Psoas muscle (tissue), 8 donors: ENCODE data around the gene ARF5. TPM values are rescaled to one million over a fixed set of nuclear protein-coding genes. Genes with fewer than 3 reads are reported as not detected.
"Not testable (repeated sequence)": the region's sequence is repeated elsewhere in the genome, so short reads cannot be mapped to it uniquely, and the experiment has no call there.

Source experiments
- ATAC-seq, 4 donors: fragments of 200-7000 bp; cut with Tn5 transposase; one replicate each; pipeline ENCODE4 v1.9.1; 2020; ENCODE audit warnings: moderate library complexity in 3 of 4, mild to moderate bottlenecking in 2 of 4
- DNase-seq, 2 donors: peaks; one replicate each; pipeline ENCODE4 v3.0.0-alpha.2; 2020
- H3K27ac ChIP-seq: fragments of 200-600 bp; one replicate; pipeline ENCODE4 v1.8.0; 2022
- H3K27me3 ChIP-seq, 3 donors: fragments of 200-600 bp in 1 of 3; one replicate each; pipeline versions ENCODE4 v1.6.1 to v1.8.0; 2013 to 2022; ENCODE audit warnings: low read length in 2 of 3, mild to moderate bottlenecking in 2 of 3, moderate library complexity in 1 of 3; ENCODE audit not compliant: insufficient read depth in 3 of 3
- H3K36me3 ChIP-seq, 2 donors: fragments of 200-600 bp in 1 of 2; one replicate each; pipeline versions ENCODE4 v1.6.1 to v1.8.0; 2013 to 2022; ENCODE audit warnings: low read depth in 1 of 2, mild to moderate bottlenecking in 1 of 2, moderate library complexity in 1 of 2; ENCODE audit not compliant: insufficient read depth in 1 of 2
- H3K4me1 ChIP-seq: fragments of 200-600 bp; one replicate; pipeline ENCODE4 v1.8.0; 2022
- H3K4me3 ChIP-seq: fragments of 200-600 bp; one replicate; pipeline ENCODE4 v1.8.0; 2022; ENCODE audit warnings: mild to moderate bottlenecking
- H3K9me3 ChIP-seq: fragments of 200-600 bp; one replicate; pipeline ENCODE4 v1.8.0; 2022
- WGBS, 3 donors: extraction: QIAGEN DNeasy Blood & Tissue Kit; methylation state at CpG; one replicate each; pipeline versions ENCODE4 v1.1.6 to v1.1.7; 2013; 5-methylcytosine and 5-hydroxymethylcytosine counted together
- intact Hi-C, 2 donors: fragments of 100-400 bp; cut with DNase I; formaldehyde crosslinking; loops; one replicate each; pipeline versions ENCODE4 v1.11.0 to v1.14.2; 2022
- long read RNA-seq, 2 donors: library from polyadenylated mRNA; unstranded; transcript quantifications; one replicate each; pipeline ENCODE4 v2.0.0, GENCODE V29; 2021
- polyA plus RNA-seq, 3 donors: library from polyadenylated mRNA; stranded (reverse); fragments of 200-250 nt; gene quantifications; one replicate each; pipeline ENCODE4 v1.2.3, GENCODE V29; 2013
- total RNA-seq, 4 donors: library from RNA; stranded (reverse); fragmentation: NEBNext Ultra II Directional in 2 of 4; extraction: Animal tissue kit (Norgen Biotek cat#: 25700) in 2 of 4; gene quantifications; one replicate each; pipeline versions ENCODE4 v1.2.1 to v1.2.4, GENCODE V29; 2021 to 2023
- TF ChIP-seq, protein P1 (sequence below): fragments of 200-600 bp; IDR thresholded peaks from one replicate; pipeline ENCODE4 v1.8.0; 2022; ENCODE audit warnings: antibody characterized with exemption
- donor health status: healthy with polysubstance abuse.
- donor health status: DM: no; HTN: no; CAD: no; lungs with moderate emphysema.
- donor health status: Bipolar disorder and iron deficiency.
- donor health status: healthy.
- donor health status: DM: yes; HTN: yes; CAD: no.
- donor health status: DM: no; HTN: no; CAD: no.
- donor health status: DM: no; HTN: no; CAD: no.
- donor health status: DM: yes; HTN: yes; CAD: no.

Gene ARF5
- total RNA-seq = 100 to 1,000 TPM in 1 of 4 donors, 10 to 100 TPM in 3; 78.7 to 118 (median 89.8) TPM
- polyA plus RNA-seq = 100 to 1,000 TPM in 2 of 3 donors, 10 to 100 TPM in 1; 84.8 to 111 (median 107) TPM
- long read RNA-seq, donor 1, transcript ARF5-201 (6 exons, 1,103 nt) = major isoform, 69 of 74 reads
- long read RNA-seq, donor 1, partial matches to known transcripts = 3 of 74 reads
- long read RNA-seq, donor 1, other reads (novel, unspliced or antisense) = 2 of 74 reads
- long read RNA-seq, donor 2, transcript ARF5-201 (6 exons, 1,103 nt) = major isoform, 102 of 108 reads
- long read RNA-seq, donor 2, partial matches to known transcripts = 4 of 108 reads
- long read RNA-seq, donor 2, other reads (novel, unspliced or antisense) = 1 of 108 reads

GRCh38 chr7:127588019-127588696, at the start of gene ARF5:
ARF5 (plus strand) TSS chr7:127588411; CDS start chr7:127588499, 88 bp downstream.
- H3K27me3 ChIP-seq = no peaks in the 10 kb centered on the region
- DNase-seq (peak; percentile 89 to 94), ATAC-seq (peak; percentile 93 to 95 (median 94))
- peaks cover 10 to 31% of the 10 kb centered on the region in 2 donors for H3K36me3 ChIP-seq
- intact Hi-C loops = loop anchor here in 1 of 2 donors (2.0 to 5.0 kb wide), 2 partner anchors 63 to 196 kb away; partner anchors contain the start of gene ZNF800
- H3K4me1 ChIP-seq = peaks cover 32% of the 10 kb centered on the region
- H3K9me3 ChIP-seq = no peaks in the 10 kb centered on the region
- TF ChIP-seq, protein P1, sequence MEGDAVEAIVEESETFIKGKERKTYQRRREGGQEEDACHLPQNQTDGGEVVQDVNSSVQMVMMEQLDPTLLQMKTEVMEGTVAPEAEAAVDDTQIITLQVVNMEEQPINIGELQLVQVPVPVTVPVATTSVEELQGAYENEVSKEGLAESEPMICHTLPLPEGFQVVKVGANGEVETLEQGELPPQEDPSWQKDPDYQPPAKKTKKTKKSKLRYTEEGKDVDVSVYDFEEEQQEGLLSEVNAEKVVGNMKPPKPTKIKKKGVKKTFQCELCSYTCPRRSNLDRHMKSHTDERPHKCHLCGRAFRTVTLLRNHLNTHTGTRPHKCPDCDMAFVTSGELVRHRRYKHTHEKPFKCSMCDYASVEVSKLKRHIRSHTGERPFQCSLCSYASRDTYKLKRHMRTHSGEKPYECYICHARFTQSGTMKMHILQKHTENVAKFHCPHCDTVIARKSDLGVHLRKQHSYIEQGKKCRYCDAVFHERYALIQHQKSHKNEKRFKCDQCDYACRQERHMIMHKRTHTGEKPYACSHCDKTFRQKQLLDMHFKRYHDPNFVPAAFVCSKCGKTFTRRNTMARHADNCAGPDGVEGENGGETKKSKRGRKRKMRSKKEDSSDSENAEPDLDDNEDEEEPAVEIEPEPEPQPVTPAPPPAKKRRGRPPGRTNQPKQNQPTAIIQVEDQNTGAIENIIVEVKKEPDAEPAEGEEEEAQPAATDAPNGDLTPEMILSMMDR = peak; percentile 4
- peak within 1 kb of the TSS; percentile 96 for H3K27ac ChIP-seq
- H3K4me3 ChIP-seq = peak within 1 kb of the TSS; percentile 97
- WGBS, 3 donors = 0 to 1% (median 1%) methylated on average over 44 to 77 of the region's 77 CpGs

DNA sequence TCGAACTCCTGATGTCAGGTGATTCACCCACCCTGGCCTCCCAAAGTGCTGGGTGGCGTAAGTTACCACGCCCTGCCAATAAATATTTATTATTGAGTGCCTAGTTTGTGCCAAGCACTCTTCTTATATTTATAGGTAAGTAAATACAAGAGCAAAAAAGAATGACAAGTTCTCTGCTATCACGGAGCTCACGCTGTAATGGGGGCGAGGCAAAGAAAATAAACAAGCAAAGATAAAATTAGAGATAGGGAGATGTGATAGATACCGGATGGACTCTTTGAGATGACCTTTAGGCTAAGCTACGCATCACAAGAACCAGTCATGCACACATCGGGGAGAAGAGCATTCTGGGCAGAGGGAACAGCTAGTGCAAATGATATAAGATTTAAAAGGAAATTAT, 49.1 kb upstream of the ARF5 start:
- Histone ChIP-seq H3K36me3 (no peaks in the 10 kb centered on the region), H3K27ac (no peak overlapping the region), H3K4me1 (no peaks in the 10 kb centered on the region), H3K27me3 (peaks cover 2 to 13% (median 4%) of the 10 kb centered on the region in 3 donors), H3K9me3 (no peaks in the 10 kb centered on the region), H3K4me3 (no peak overlapping the region)
- TF ChIP-seq, protein P1 = no peak
- intact Hi-C loops = no loop called here
- DNase-seq = no peak
- WGBS, 3 donors = 90 to 91% (median 90%) methylated on average over 9 of the region's 9 CpGs
- no peak for ATAC-seq

DNA sequence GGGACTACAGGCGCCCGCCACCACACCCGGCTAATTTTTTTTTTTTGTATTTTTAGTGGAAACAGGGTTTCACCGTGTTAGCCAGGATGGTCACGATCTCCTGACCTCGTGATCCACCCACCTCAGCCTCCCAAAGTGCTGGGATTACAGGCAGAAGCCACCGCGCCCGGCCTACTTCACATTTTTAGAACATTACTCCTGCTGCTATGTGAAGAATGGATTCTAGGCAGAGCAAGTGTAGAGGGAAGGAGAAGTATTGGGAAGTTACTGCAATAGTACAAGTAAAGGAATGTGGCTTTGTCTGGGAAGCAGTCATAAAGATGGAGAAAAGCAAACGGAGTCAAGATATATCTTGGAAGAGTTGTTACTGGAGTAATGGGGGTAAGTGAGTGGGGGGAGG, 47.8 kb upstream of the ARF5 start:
- WGBS, 3 donors = 73 to 79% (median 79%) methylated on average over 8 to 10 of the region's 10 CpGs
- H3K36me3 ChIP-seq, H3K4me3 ChIP-seq, H3K4me1 ChIP-seq, H3K27ac ChIP-seq, intact Hi-C loops, DNase-seq, H3K9me3 ChIP-seq, ATAC-seq: not testable (repeated sequence)
- peaks cover 2 to 13% (median 4%) of the 10 kb centered on the region in 3 donors for H3K27me3 ChIP-seq

GRCh38 chr7:127541548-127541947, 46.7 kb upstream of the ARF5 start:
- H3K4me1 ChIP-seq = no peaks in the 10 kb centered on the region
- no peak for DNase-seq
- 78 to 85% (median 82%) methylated on average over 4 of the region's 4 CpGs for WGBS, 3 donors
- H3K36me3 ChIP-seq = no peaks in the 10 kb centered on the region
- ATAC-seq = no peak
- no peaks in the 10 kb centered on the region for H3K9me3 ChIP-seq
- no peak overlapping the region for H3K4me3 ChIP-seq
- no peak overlapping the region for H3K27ac ChIP-seq
- TF ChIP-seq, protein P1 = no peak
- intact Hi-C loops = no loop called here
- peaks cover 0 to 13% (median 2%) of the 10 kb centered on the region in 3 donors for H3K27me3 ChIP-seq

DNA sequence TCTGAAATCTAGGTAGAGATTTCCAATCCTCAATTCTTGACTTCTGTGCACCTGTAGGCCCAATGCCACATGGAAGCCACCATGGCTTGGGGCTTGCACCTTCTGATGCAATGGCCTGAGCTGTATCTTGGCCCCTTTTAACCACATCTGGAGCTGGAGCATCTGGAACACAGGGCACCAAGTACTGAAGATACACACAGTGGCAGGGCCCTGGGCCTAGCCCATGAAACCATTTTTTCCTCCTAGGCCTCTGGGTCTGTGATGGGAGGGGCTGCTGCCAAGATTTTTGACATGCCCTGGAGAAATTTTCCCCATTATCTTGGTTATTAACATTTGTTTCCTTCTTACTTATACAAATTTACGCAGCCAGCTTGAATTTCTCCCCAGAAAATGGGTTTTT, 41.9 kb upstream of the ARF5 start:
- no peaks in the 10 kb centered on the region for H3K36me3 ChIP-seq
- H3K27ac ChIP-seq = no peak overlapping the region
- ATAC-seq (no peak), DNase-seq (no peak)
- peaks cover 0 to 2% (median 0%) of the 10 kb centered on the region in 3 donors for H3K27me3 ChIP-seq
- 74 to 85% (median 79%) methylated on average over 1 of the region's 1 CpG for WGBS, 3 donors
- H3K4me3 ChIP-seq = no peak overlapping the region
- H3K4me1 ChIP-seq = no peaks in the 10 kb centered on the region
- intact Hi-C loops = no loop called here
- H3K9me3 ChIP-seq = no peaks in the 10 kb centered on the region
- TF ChIP-seq, protein P1 = no peak
